Loucy (cell line): Measurements from ENCODE around the gene YPEL3.
"Not testable (repeated sequence)": the region's sequence is repeated elsewhere in the genome, so short reads cannot be mapped to it uniquely, and the experiment has no call there.

ENCODE experiments used
- H2AFZ ChIP-seq: fragments of 200-600 bp; sonication (generic); 2 replicates; pipeline ENCODE4 v1.6.0; 2016; ENCODE audit warnings: antibody characterized with exemption, mild to moderate bottlenecking, low read length, moderate library complexity
- H3F3A ChIP-seq: fragments of 200-600 bp; 2 replicates; pipeline ENCODE4 v1.6.0; 2016; ENCODE audit warnings: antibody characterized with exemption, low read depth, mild to moderate bottlenecking
- H3K27me3 ChIP-seq: fragments of 200-600 bp; sonication (generic); 2 replicates; pipeline ENCODE4 v1.6.1; 2014; ENCODE audit warnings: low read length, mild to moderate bottlenecking; ENCODE audit not compliant: insufficient read depth, poor library complexity, severe bottlenecking
- H3K36me3 ChIP-seq: fragments of 200-600 bp; sonication (generic); 2 replicates; pipeline ENCODE4 v1.6.1; 2016; ENCODE audit warnings: low read length; ENCODE audit not compliant: insufficient read depth
- H3K4me1 ChIP-seq: fragments of 200-600 bp; sonication (generic); 2 replicates; pipeline ENCODE4 v1.5.1; 2014; ENCODE audit warnings: low read length, mild to moderate bottlenecking; ENCODE audit not compliant: insufficient read depth, poor library complexity, severe bottlenecking
- H3K4me2 ChIP-seq: fragments of 200-600 bp; sonication (generic); 2 replicates; pipeline ENCODE4 v1.6.0; 2014; ENCODE audit warnings: antibody characterized with exemption, low read length, low read depth, mild to moderate bottlenecking; ENCODE audit not compliant: poor library complexity, severe bottlenecking
- H3K4me3 ChIP-seq: fragments of 200-600 bp; sonication (generic); 2 replicates; pipeline ENCODE4 v1.5.1; 2014; ENCODE audit warnings: low read length, mild to moderate bottlenecking, mixed read lengths; ENCODE audit not compliant: poor library complexity, severe bottlenecking
- H3K79me2 ChIP-seq: fragments of 200-600 bp; sonication (generic); 2 replicates; pipeline ENCODE4 v1.6.1; 2014; ENCODE audit warnings: low read length; ENCODE audit not compliant: insufficient read depth
- H3K9ac ChIP-seq: fragments of 200-600 bp; sonication (generic); 2 replicates; pipeline ENCODE4 v1.6.0; 2014; ENCODE audit warnings: mild to moderate bottlenecking, low read depth, low read length, moderate library complexity; ENCODE audit not compliant: poor library complexity, severe bottlenecking
- H3K9me2 ChIP-seq: fragments of 200-600 bp; sonication (generic); replicated peaks from 2 replicates; pipeline ENCODE4 v1.6.1; 2016; ENCODE audit warnings: low read depth, low read length, mixed read lengths
- H3K9me3 ChIP-seq: fragments of 200-600 bp; sonication (generic); 2 replicates; pipeline ENCODE4 v1.6.1; 2014; ENCODE audit warnings: mild to moderate bottlenecking, antibody characterized with exemption, low read length, low read depth; ENCODE audit not compliant: insufficient read depth
- H4K20me1 ChIP-seq: fragments of 200-600 bp; sonication (generic); 2 replicates; pipeline ENCODE4 v1.6.0; 2014; ENCODE audit warnings: antibody characterized with exemption, low read length, mild to moderate bottlenecking; ENCODE audit not compliant: insufficient read depth, poor library complexity, severe bottlenecking
- CTCF ChIP-seq: fragments of 200-600 bp; sonication (generic); conservative IDR thresholded peaks from 2 replicates; pipeline ENCODE4 v1.5.1; 2014; ENCODE audit warnings: mild to moderate bottlenecking, antibody characterized with exemption, low read length
- EZH2phosphoT487 ChIP-seq: fragments of 200-600 bp; IDR thresholded peaks from 2 replicates; pipeline ENCODE4 v1.6.1; 2018; ENCODE audit warnings: antibody characterized with exemption, mild to moderate bottlenecking, moderate library complexity, borderline replicate concordance

The YPEL3 gene

GRCh38 chr16:30117768-30118167 lies 21.8 kb upstream of the YPEL3 start:
- H3K79me2 ChIP-seq = peaks cover 12% of the 10 kb centered on the region

GRCh38 chr16:30116291-30117207 lies 20.5 kb upstream of the YPEL3 start:
- TF ChIP-seq EZH2phosphoT487 = no peak
- no peak overlapping the region for H3K4me2 ChIP-seq
- no peak overlapping the region for H3K9ac ChIP-seq
- no peaks in the 10 kb centered on the region for H3K36me3 ChIP-seq
- no peaks in the 10 kb centered on the region for H3K79me2 ChIP-seq
- no peaks in the 10 kb centered on the region for H4K20me1 ChIP-seq
- H3K4me3 ChIP-seq = no peak overlapping the region
- no peaks in the 10 kb centered on the region for H3K9me3 ChIP-seq
- H3K4me1 ChIP-seq = peaks cover 8% of the 10 kb centered on the region
- no peaks in the 10 kb centered on the region for H3K27me3 ChIP-seq
- H2AFZ ChIP-seq = no peak overlapping the region
- H3F3A ChIP-seq = no peaks in the 10 kb centered on the region
- H3K9me2 ChIP-seq = no peaks in the 10 kb centered on the region

More at GRCh38 chr16:30117768-30118167, 21.8 kb upstream of the YPEL3 start:
- Histone ChIP-seq H3K4me1 (peaks cover 19% of the 10 kb centered on the region), H3K36me3 (no peaks in the 10 kb centered on the region), H3K9me3 (no peaks in the 10 kb centered on the region), H3K27me3 (no peaks in the 10 kb centered on the region), H3F3A (no peaks in the 10 kb centered on the region), H4K20me1 (no peaks in the 10 kb centered on the region), H3K9ac (no peak overlapping the region), H3K9me2 (no peaks in the 10 kb centered on the region), H3K4me3 (no peak overlapping the region), H3K4me2 (no peak overlapping the region), H2AFZ (no peak overlapping the region)
- TF ChIP-seq EZH2phosphoT487 (no peak), CTCF (no peak)

GRCh38 chr16:30115238-30115637 lies 19.2 kb upstream of the YPEL3 start:
- Histone ChIP-seq H3K79me2 (no peaks in the 10 kb centered on the region), H3K4me1 (no peaks in the 10 kb centered on the region), H3K27me3 (no peaks in the 10 kb centered on the region), H2AFZ (no peak overlapping the region), H3K9me2 (no peaks in the 10 kb centered on the region), H3K4me3 (no peak overlapping the region), H3K4me2 (no peak overlapping the region), H3K36me3 (no peaks in the 10 kb centered on the region), H4K20me1 (no peaks in the 10 kb centered on the region), H3K9me3 (no peaks in the 10 kb centered on the region), H3K9ac (no peak overlapping the region), H3F3A (no peaks in the 10 kb centered on the region)
- TF ChIP-seq EZH2phosphoT487 (no peak), CTCF (no peak)

GRCh38 chr16:30114833-30115232 lies 18.8 kb upstream of the YPEL3 start:
- not testable (repeated sequence) for H3K9me2 ChIP-seq, H3K9ac ChIP-seq, H3K36me3 ChIP-seq, H3F3A ChIP-seq, H3K4me1 ChIP-seq, H3K4me2 ChIP-seq, H3K9me3 ChIP-seq, H3K4me3 ChIP-seq, H3K27me3 ChIP-seq, H3K79me2 ChIP-seq, H2AFZ ChIP-seq, H4K20me1 ChIP-seq
